Neural progenitor cell (in vitro differentiated cells): Measurements from ENCODE around the gene HTATSF1. TPM values are rescaled to one million over a fixed set of nuclear protein-coding genes. Genes with fewer than 3 reads are reported as not detected.

Experiments used
- DNase-seq: peaks from one replicate; pipeline ENCODE4 v3.0.0-alpha.2; 2016; ENCODE audit warnings: low spot score
- H2AFZ ChIP-seq: fragments of 200-600 bp; sonication (generic); replicated peaks from 2 replicates; pipeline ENCODE4 v1.6.1; 2016; ENCODE audit warnings: antibody characterized with exemption
- H3F3A ChIP-seq: fragments of 200-600 bp; sonication (generic); 2 replicates; pipeline ENCODE4 v1.6.1; 2016; ENCODE audit warnings: antibody characterized with exemption, low read depth
- H3K27ac ChIP-seq: fragments of 200-600 bp; sonication (generic); 2 replicates; pipeline ENCODE4 v1.5.1; 2016; ENCODE audit warnings: mild to moderate bottlenecking
- H3K27me3 ChIP-seq: fragments of 200-600 bp; sonication (generic); 2 replicates; pipeline ENCODE4 v1.6.1; 2016; ENCODE audit warnings: mild to moderate bottlenecking, moderate library complexity
- H3K36me3 ChIP-seq: fragments of 200-600 bp; sonication (generic); 2 replicates; pipeline ENCODE4 v1.5.1; 2016
- H3K4me1 ChIP-seq: fragments of 200-600 bp; sonication (generic); 2 replicates; pipeline ENCODE4 v1.6.1; 2016; ENCODE audit warnings: mixed run types
- H3K4me2 ChIP-seq: fragments of 200-600 bp; sonication (generic); 2 replicates; pipeline ENCODE4 v1.6.1; 2016
- H3K4me3 ChIP-seq: fragments of 200-600 bp; sonication (generic); 2 replicates; pipeline ENCODE4 v1.5.1; 2016
- H3K79me2 ChIP-seq: fragments of 200-600 bp; sonication (generic); 2 replicates; pipeline ENCODE4 v1.6.1; 2016; ENCODE audit warnings: low read depth
- H3K9ac ChIP-seq: fragments of 200-600 bp; sonication (generic); 2 replicates; pipeline ENCODE4 v1.6.1; 2016
- H3K9me3 ChIP-seq: fragments of 200-600 bp; sonication (generic); 2 replicates; pipeline ENCODE4 v1.5.1; 2016; ENCODE audit warnings: low read depth
- H4K20me1 ChIP-seq: fragments of 200-600 bp; sonication (generic); 2 replicates; pipeline ENCODE4 v1.6.1; 2016; ENCODE audit warnings: low read depth
- H3K27ac Mint-ChIP-seq: 3 replicates; pipeline ENCODE4 v1.8.0; 2021; ENCODE audit warnings: mixed read lengths
- H3K27me3 Mint-ChIP-seq: 2 replicates; pipeline ENCODE4 v1.8.0; 2022; ENCODE audit warnings: low read depth, mild to moderate bottlenecking, inconsistent platforms, moderate library complexity, mixed read lengths; ENCODE audit not compliant: insufficient read depth
- H3K36me3 Mint-ChIP-seq: 3 replicates; pipeline ENCODE4 v1.8.0; 2021; ENCODE audit warnings: mixed read lengths
- H3K4me1 Mint-ChIP-seq: 3 replicates; pipeline ENCODE4 v1.8.0; 2021; ENCODE audit warnings: mixed read lengths
- H3K4me3 Mint-ChIP-seq: 3 replicates; pipeline ENCODE4 v1.8.0; 2021; ENCODE audit warnings: mild to moderate bottlenecking, moderate library complexity, mixed read lengths
- H3K9me3 Mint-ChIP-seq: 3 replicates; pipeline ENCODE4 v1.8.0; 2020; ENCODE audit warnings: mixed read lengths
- EZH2 ChIP-seq: fragments of 200-600 bp; sonication (generic); IDR thresholded peaks from 2 replicates; pipeline ENCODE4 v1.6.1; 2017; ENCODE audit warnings: antibody characterized with exemption, mild to moderate bottlenecking, moderate library complexity
- EZH2phosphoT487 ChIP-seq: fragments of 200-600 bp; sonication (generic); IDR thresholded peaks from 2 replicates; pipeline ENCODE4 v1.6.1; 2017; ENCODE audit warnings: antibody characterized with exemption
- total RNA-seq: library from RNA; depleted of rRNA; stranded (reverse); fragments of >200 nt; gene quantifications from 2 replicates; pipeline ENCODE4 v1.2.3, GENCODE V29; 2015; ENCODE audit warnings: low replicate concordance
- TF ChIP-seq, protein P1 (sequence below): fragments of 200-600 bp; sonication (generic); IDR thresholded peaks from 2 replicates; pipeline ENCODE4 v1.5.1; 2017; ENCODE audit warnings: antibody characterized with exemption, mild to moderate bottlenecking

The HTATSF1 gene
- total RNA-seq, 1 donor from 2014 or later: 111 TPM

DNA sequence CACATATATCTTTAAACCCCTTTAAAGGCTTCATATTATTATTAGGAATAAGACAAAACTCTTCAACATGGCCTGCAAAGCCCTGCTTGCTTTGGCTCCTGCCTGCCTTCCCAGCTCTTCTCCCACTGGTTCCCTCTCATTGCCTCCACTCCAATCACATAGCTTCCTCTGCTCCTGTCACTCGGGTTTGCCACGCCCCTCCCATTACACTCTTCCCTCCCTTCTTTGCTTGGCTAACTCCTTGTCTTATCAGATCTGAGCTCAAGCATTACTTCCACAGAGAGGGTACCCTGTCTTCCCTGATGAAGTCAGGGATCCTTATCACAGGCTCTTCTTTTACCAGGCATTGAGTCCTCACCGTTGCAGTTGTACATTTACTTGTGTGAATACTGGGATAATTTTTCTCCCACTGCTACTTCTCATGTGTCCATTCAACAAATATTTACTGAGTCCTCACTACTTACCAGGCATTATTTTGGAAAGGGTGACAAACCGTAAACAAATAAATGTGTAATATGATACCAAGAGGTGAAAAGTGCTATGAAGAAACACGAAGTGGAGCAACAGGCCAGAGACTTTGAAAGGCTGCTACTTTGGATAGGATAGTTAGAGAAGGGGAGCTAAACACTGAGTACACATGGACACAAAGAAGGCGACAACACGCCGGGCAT is 31.4 kb downstream of the HTATSF1 start:
- no peaks in the 10 kb centered on the region for H3K36me3 ChIP-seq
- peak overlapping the region; percentile 26 for H2AFZ ChIP-seq
- Mint-ChIP-seq H3K4me1 (no peaks in the 10 kb centered on the region), H3K27me3 (peaks cover 10% of the 10 kb centered on the region), H3K4me3 (no peak overlapping the region), H3K9me3 (peaks cover 3% of the 10 kb centered on the region), H3K36me3 (no peaks in the 10 kb centered on the region), H3K27ac (no peak overlapping the region)
- no peak overlapping the region for H3K9ac ChIP-seq
- no peaks in the 10 kb centered on the region for H4K20me1 ChIP-seq
- peak; percentile 12 for DNase-seq
- H3K4me3 ChIP-seq: no peak overlapping the region
- H3K4me2 ChIP-seq: no peak overlapping the region
- H3K27ac ChIP-seq: no peak overlapping the region
- no peaks in the 10 kb centered on the region for H3F3A ChIP-seq
- no peaks in the 10 kb centered on the region for H3K4me1 ChIP-seq
- TF ChIP-seq EZH2phosphoT487 (no peak), EZH2 (no peak)
- TF ChIP-seq, protein P1, sequence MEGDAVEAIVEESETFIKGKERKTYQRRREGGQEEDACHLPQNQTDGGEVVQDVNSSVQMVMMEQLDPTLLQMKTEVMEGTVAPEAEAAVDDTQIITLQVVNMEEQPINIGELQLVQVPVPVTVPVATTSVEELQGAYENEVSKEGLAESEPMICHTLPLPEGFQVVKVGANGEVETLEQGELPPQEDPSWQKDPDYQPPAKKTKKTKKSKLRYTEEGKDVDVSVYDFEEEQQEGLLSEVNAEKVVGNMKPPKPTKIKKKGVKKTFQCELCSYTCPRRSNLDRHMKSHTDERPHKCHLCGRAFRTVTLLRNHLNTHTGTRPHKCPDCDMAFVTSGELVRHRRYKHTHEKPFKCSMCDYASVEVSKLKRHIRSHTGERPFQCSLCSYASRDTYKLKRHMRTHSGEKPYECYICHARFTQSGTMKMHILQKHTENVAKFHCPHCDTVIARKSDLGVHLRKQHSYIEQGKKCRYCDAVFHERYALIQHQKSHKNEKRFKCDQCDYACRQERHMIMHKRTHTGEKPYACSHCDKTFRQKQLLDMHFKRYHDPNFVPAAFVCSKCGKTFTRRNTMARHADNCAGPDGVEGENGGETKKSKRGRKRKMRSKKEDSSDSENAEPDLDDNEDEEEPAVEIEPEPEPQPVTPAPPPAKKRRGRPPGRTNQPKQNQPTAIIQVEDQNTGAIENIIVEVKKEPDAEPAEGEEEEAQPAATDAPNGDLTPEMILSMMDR: no peak
- H3K27me3 ChIP-seq: no peaks in the 10 kb centered on the region
- H3K9me3 ChIP-seq: no peaks in the 10 kb centered on the region
- no peaks in the 10 kb centered on the region for H3K79me2 ChIP-seq

DNA sequence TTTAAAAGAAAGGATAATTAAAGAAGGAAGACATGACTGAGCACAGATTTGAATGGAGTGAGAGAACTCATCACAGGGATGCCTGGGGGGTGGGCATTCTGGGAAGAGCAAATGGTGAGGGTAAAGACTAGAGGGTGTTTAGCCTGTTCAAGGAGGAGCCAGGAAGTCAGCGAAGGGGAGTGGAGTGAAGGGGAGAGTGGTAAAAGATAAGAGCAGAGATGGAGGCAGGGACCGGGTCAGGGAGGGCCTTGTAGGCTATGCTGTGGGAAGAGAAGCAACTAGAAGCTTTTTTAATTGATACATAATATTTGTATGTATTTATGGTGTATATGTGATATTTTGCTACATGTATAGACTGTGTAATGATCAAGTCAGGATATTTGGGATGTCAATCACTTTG is 32.4 kb downstream of the HTATSF1 start:
- Mint-ChIP-seq H3K27ac (no peak overlapping the region), H3K9me3 (peaks cover 3% of the 10 kb centered on the region), H3K36me3 (no peaks in the 10 kb centered on the region), H3K4me1 (no peaks in the 10 kb centered on the region), H3K27me3 (peaks cover 10% of the 10 kb centered on the region), H3K4me3 (no peak overlapping the region)
- H3K9me3 ChIP-seq: no peaks in the 10 kb centered on the region
- H3K4me3 ChIP-seq: no peak overlapping the region
- no peaks in the 10 kb centered on the region for H4K20me1 ChIP-seq
- no peaks in the 10 kb centered on the region for H3F3A ChIP-seq
- H2AFZ ChIP-seq: no peak overlapping the region
- no peak overlapping the region for H3K4me2 ChIP-seq
- no peaks in the 10 kb centered on the region for H3K27me3 ChIP-seq
- H3K79me2 ChIP-seq: no peaks in the 10 kb centered on the region
- H3K36me3 ChIP-seq: no peaks in the 10 kb centered on the region
- H3K4me1 ChIP-seq: no peaks in the 10 kb centered on the region
- H3K27ac ChIP-seq: no peak overlapping the region
- no peak for DNase-seq
- TF ChIP-seq, protein P1: no peak
- TF ChIP-seq EZH2: no peak
- TF ChIP-seq EZH2phosphoT487: no peak
- H3K9ac ChIP-seq: no peak overlapping the region

DNA sequence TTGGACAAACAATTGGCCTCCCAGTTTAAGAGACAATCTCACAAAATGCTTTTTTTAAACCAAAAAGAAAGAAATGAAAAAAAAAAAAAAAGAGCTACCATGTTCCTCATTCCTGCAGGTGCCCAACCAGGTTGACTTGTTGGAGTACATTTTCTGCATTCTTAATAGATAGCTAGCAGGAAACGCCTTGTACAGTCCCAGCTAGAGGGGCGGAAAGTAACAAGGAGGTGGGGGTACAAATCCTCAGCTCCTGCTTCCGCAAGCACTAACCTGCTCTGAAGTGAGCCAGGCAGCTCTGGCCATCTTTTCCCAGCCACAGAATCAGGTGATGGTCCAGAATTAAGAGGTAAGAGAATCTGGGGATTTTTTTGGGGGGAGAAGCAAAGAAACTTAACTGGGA is 34.6 kb downstream of the HTATSF1 start, which contains the start of gene VGLL1:
Gene VGLL1, plus strand, starts transcription at position 265 of the 400 bp plus-strand sequence. CDS start 3,806 bp downstream, outside the sequence.
- no peak within 1 kb of the TSS for H3K4me2 ChIP-seq
- H3F3A ChIP-seq: no peaks in the 10 kb centered on the region
- H3K79me2 ChIP-seq: no peaks in the 10 kb centered on the region
- no peak within 1 kb of the TSS for H3K9ac ChIP-seq
- H3K27me3 ChIP-seq: no peaks in the 10 kb centered on the region
- H4K20me1 ChIP-seq: no peaks in the 10 kb centered on the region
- DNase-seq: no peak
- no peaks in the 10 kb centered on the region for H3K4me1 ChIP-seq
- H3K4me1 Mint-ChIP-seq: no peaks in the 10 kb centered on the region
- H3K27ac Mint-ChIP-seq: no peak within 1 kb of the TSS
- no peak for TF ChIP-seq EZH2phosphoT487
- TF ChIP-seq, protein P1: no peak
- no peak for TF ChIP-seq EZH2
- no peaks in the 10 kb centered on the region for H3K36me3 Mint-ChIP-seq
- H3K9me3 ChIP-seq: no peaks in the 10 kb centered on the region
- H2AFZ ChIP-seq: no peak within 1 kb of the TSS
- no peaks in the 10 kb centered on the region for H3K36me3 ChIP-seq
- H3K4me3 ChIP-seq: no peak within 1 kb of the TSS
- H3K4me3 Mint-ChIP-seq: no peak within 1 kb of the TSS
- H3K27me3 Mint-ChIP-seq: peaks cover 10% of the 10 kb centered on the region
- H3K27ac ChIP-seq: no peak within 1 kb of the TSS
- H3K9me3 Mint-ChIP-seq: peaks cover 3% of the 10 kb centered on the region
